ENCODE measurements around the gene RIOK2.
A peak's percentile ranks its signal among the peaks of the same experiment; 100 is the strongest.
"Not testable (repeated sequence)": the region's sequence is repeated elsewhere in the genome, so short reads cannot be mapped to it uniquely, and the experiment has no call there.

The RIOK2 gene

GRCh38 chr5:97141031-97141430 is 42.0 kb downstream of the RIOK2 start (continued):
- TF ChIP-seq ZNF704 (tag by site-specific recombination; IDR thresholded peaks at IDR 0.05) (no peak), ZNF629 (tag by site-specific recombination; IDR thresholded peaks at IDR 0.05) (no peak)

DNA sequence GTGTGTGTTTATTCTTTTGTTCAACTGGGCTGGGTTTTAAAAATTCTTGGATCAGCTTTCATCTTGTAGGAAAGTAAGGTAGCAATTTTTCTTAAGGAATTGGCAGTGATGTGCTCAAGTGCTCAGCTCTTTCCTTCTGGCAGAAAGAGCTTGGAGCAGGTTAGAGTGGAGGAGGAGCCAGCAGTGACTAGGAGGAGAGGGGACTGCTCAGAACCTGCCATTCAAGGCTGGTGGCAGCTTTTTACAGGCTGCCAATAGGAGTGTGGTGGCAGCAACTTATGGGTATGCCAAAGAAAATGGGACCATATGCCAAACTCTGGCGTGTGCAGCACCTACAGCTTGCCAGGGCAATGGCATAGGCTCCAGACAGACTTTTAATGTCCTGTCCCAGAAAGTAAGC is 42.8 kb downstream of the RIOK2 start:
- H3K9me3 ChIP-seq (ENCODE audit: control insufficient read depth, insufficient read depth, low read depth, low read length); POLR2A ChIA-PET; H3K4me3 ChIP-seq (ENCODE audit: low read depth, low read length); H3K36me3 ChIP-seq (ENCODE audit: control insufficient read depth in 2 of 2, insufficient read depth in 1 of 2, low read length in 2 of 2); H3K27ac ChIP-seq (ENCODE audit: extremely low read depth, low read depth, low read length): not testable (repeated sequence)
- 0 out of 2 replicates have a peak, but pooled peaks have one; percentile 21 for TF ChIP-seq FEZF1 (tag by site-specific recombination; IDR thresholded peaks at IDR 0.05)
- peaks cover 11% of the 10 kb centered on the region for H3K4me1 ChIP-seq (ENCODE audit: control insufficient read depth, insufficient read depth, low read length)
- CTCF ChIA-PET = interaction anchor here (0.6 to 4.7 kb wide), 5 partner anchors 21 to 271 kb away, joined by 3 to 44 read pairs (median 9); partner anchors contain the start of gene LNPEP

GRCh38 chr5:97136475-97136874 is 46.6 kb downstream of the RIOK2 start:
- TF ChIP-seq ZNF473 (tag by site-specific recombination; IDR thresholded peaks at IDR 0.05) (no peak), KLF8 (tag by site-specific recombination; IDR thresholded peaks at IDR 0.05) (no peak), YY2 (tag by site-specific recombination; IDR thresholded peaks at IDR 0.05) (no peak), ZNF10 (tag by site-specific recombination; IDR thresholded peaks at IDR 0.05) (no peak), ZNF416 (tag by site-specific recombination; IDR thresholded peaks at IDR 0.05) (no peak), ZNF391 (tag by site-specific recombination; IDR thresholded peaks at IDR 0.05; ENCODE audit: borderline replicate concordance, low read depth) (no peak), ZNF776 (tag by site-specific recombination; IDR thresholded peaks at IDR 0.05; ENCODE audit: borderline replicate concordance) (no peak), ZNF785 (tag by site-specific recombination; IDR thresholded peaks at IDR 0.05) (no peak), ZNF157 (tag by site-specific recombination; IDR thresholded peaks at IDR 0.05) (no peak), ZEB2 (tag by site-specific recombination; IDR thresholded peaks at IDR 0.05) (no peak), ZNF223 (tag by site-specific recombination; IDR thresholded peaks at IDR 0.05) (no peak), PATZ1 (tag by site-specific recombination; IDR thresholded peaks at IDR 0.05) (no peak), ZBTB48 (tag by site-specific recombination; IDR thresholded peaks at IDR 0.05) (no peak)
- TF ChIP-seq, protein P1, sequence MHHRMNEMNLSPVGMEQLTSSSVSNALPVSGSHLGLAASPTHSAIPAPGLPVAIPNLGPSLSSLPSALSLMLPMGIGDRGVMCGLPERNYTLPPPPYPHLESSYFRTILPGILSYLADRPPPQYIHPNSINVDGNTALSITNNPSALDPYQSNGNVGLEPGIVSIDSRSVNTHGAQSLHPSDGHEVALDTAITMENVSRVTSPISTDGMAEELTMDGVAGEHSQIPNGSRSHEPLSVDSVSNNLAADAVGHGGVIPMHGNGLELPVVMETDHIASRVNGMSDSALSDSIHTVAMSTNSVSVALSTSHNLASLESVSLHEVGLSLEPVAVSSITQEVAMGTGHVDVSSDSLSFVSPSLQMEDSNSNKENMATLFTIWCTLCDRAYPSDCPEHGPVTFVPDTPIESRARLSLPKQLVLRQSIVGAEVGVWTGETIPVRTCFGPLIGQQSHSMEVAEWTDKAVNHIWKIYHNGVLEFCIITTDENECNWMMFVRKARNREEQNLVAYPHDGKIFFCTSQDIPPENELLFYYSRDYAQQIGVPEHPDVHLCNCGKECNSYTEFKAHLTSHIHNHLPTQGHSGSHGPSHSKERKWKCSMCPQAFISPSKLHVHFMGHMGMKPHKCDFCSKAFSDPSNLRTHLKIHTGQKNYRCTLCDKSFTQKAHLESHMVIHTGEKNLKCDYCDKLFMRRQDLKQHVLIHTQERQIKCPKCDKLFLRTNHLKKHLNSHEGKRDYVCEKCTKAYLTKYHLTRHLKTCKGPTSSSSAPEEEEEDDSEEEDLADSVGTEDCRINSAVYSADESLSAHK (tag by site-specific recombination; IDR thresholded peaks at IDR 0.05) = no peak
- POLR2A ChIA-PET = interaction anchor here (0.7 kb wide), 1 partner anchor 331 kb away, joined by 3 read pairs; no protein-coding TSS in a partner anchor
- Histone ChIP-seq H3K27ac (ENCODE audit: extremely low read depth, low read depth, low read length) (no peak overlapping the region), H3K9me3 (ENCODE audit: control insufficient read depth, insufficient read depth, low read depth, low read length) (no peaks in the 10 kb centered on the region), H3K4me3 (ENCODE audit: low read depth, low read length) (no peak overlapping the region), H3K36me3 (ENCODE audit: control insufficient read depth in 2 of 2, insufficient read depth in 1 of 2, low read length in 2 of 2) (no peaks in the 10 kb centered on the region), H3K4me1 (ENCODE audit: control insufficient read depth, insufficient read depth, low read length) (0 out of 2 replicates have a peak, but pooled peaks cover 2% of the 10 kb centered on the region)
- CTCF ChIA-PET = interaction anchor here (0.6 to 1.5 kb wide), 4 partner anchors 25 to 268 kb away, joined by 3 to 6 read pairs (median 4); no protein-coding TSS in a partner anchor

All from HEK293 (cell line).